Stimulated activated CD8-positive, alpha-beta memory T cell treated with anti-CD3 and anti-CD28 coated beads, Interleukin-12 subunit alpha, Interleukin-12 subunit beta, amount 100 ng/mL, for 24 hours (primary cell): ENCODE measurements around the gene RFNG.

Experiments used
- DNase-seq: peaks from one replicate; pipeline ENCODE4 v3.0.0-alpha.2; 2020; ENCODE audit errors: extremely low read depth

The RFNG gene

DNA sequence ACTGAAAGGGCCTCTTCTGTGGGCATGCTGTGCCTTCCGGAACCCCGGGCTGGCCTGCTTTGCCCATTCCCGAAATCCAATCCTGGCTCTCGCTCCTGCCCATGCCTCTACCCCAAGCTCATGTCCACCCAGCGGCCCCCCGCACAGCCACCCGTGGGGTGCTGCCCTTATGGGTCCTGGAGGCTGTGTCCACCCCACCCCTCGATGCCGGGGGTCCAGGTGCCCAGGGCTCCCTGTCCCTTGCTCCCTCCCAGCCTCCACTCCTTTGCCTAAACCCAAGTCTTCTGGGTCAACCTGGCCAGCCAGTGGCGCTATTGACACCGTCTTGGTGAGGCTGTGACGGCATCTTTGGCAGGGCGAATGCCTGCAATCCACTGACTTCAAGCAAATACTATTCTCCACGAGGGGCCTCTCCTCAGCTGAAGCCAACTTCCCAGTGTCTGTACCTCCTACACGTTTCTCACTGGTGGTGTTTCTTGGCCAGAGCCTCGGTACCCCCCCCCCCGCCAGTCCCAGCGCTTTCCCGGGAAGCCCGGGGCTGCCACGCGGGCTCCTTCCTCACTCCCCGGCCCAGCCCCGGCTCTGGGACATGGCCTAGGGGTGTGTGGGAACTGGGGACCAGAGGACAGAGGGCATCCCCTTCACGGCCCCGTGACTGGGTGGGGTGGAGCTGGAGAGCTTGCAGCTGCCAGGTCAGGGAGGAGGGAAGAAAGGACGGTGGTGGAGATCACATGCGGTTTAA is 26.2 kb upstream of the RFNG start:
- DNase-seq: no peak

DNA sequence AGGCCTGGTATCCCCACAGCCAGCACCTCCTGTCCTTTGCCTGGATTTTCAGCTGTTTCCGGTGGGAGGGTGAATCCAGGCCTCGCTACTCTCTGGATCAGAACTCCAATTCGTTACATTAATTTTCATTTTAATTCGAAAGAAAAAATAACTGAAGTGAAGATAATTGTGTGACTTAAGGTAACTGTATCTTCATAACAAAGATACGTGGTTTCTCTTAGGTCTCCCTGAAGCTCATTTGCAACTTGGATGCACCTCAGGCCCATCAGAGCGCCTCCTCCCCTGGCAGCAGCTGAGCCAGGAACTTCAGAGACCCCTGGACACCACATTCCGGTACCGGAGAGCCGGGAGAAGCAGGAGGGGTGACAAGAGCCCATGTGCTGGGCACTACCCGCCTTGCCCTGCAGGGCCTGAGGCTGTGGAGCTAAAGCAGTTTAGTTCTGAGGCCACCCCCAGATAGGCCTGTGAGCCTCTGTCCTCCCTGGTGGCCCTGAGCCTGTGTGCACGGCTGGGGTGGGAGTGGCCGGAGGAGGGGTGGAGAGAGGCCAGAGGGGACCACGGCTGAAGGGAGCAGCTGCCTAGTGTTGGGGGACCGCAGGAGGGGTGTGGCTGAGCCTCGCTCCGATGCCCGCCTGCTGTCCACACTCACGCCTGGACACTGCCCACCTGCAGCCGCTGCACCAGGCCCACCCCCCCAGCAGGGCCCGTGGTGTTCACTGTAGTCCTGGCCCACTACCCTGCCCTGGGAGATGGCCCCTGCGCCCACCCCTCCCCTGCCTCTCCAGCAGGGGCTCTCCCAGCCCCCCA is 25.4 kb upstream of the RFNG start:
- DNase-seq: no peak

DNA sequence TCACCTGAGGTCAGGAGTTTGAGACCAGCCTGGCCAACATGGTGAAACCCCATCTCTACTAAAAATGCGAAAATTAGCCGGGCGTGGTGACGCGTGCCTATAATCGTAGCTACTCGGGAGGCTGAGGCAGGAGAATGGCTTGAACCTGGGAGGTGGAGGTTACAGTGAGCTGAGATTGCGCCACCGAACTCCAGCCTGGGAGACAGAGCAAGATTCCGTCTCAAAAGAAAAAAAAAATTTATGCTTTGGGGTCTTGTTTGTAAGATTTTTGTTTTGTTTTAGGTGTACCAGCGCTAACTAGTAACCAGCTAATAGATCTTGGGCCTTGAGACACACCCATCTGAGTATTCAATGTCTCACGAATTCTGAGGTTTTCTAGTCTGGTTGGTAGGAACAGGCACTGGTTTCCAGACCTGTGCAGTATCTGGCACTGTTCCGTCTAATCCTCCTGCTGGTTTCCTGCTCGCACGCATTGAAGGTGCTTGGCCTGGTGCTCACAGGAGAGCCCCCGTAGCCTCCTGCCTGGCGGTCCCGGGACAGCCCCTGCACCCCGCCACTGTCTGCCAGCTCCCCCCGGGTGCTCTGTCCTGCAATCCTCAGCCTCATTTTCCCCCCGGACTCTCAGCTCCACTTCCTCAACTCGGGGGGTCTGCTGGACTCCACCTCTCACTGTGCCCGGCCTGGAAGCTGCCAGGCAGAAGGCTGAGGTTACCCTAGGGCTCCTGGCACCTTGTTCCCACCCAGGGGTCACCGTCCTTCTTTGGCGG is 24.6 kb upstream of the RFNG start:
- DNase-seq: no peak

DNA sequence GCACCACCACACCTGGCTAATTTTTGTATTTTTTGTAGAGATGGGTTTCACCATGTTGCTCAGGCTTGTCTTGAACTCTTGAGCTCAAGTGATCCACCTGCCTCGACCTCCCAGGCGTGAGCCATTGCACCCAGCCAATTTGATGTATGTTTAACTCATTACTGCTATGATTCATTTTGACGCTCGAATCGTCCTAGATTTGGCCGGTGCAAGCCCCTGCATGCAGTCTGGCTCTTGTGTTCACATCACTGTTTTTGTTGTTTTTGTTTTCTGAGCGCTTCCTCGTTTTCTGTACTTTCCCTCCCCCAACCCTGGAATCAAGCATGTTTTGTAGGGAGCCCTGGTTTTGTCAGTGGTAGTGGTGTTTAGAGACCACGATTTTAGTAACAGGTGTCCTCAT is 21.8 kb upstream of the RFNG start:
- DNase-seq: no peak

DNA sequence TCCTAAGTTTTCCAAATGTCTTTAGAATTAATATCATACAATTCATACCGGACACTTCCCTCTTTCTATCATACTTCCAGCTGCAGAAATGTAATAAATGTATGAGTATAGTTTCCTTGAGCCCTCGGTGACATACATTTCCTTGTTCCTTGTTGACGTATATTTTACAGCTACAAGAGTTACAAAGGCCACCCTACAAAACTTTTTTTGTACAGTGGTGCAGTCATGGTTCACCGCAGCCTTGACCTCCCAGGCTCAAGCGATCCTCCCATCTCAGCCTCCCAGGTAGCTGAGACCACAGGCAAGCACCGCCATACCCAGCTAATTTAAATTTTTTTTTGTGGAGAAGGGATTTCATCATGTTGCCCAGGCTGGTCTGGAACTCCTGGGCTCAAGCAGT is 21.2 kb upstream of the RFNG start:
- no peak for DNase-seq

DNA sequence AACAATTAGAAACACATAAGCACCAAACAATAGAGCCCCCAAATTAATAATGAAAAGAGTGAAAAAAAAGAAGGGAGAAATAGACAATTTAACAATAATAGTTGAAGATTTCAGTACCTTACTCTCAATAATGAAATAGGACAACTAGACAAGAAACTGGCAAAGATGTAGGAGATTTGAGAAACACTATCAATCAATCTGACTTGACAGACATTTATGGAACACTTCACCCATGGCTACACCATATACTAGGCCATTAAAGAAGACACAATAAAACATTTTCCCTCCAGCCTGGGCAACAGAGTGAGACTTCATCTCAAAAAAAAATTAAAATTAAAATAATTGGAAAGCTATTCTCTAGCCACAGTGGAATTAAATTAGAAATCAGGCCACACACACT is 19.0 kb upstream of the RFNG start:
- DNase-seq: no peak

DNA sequence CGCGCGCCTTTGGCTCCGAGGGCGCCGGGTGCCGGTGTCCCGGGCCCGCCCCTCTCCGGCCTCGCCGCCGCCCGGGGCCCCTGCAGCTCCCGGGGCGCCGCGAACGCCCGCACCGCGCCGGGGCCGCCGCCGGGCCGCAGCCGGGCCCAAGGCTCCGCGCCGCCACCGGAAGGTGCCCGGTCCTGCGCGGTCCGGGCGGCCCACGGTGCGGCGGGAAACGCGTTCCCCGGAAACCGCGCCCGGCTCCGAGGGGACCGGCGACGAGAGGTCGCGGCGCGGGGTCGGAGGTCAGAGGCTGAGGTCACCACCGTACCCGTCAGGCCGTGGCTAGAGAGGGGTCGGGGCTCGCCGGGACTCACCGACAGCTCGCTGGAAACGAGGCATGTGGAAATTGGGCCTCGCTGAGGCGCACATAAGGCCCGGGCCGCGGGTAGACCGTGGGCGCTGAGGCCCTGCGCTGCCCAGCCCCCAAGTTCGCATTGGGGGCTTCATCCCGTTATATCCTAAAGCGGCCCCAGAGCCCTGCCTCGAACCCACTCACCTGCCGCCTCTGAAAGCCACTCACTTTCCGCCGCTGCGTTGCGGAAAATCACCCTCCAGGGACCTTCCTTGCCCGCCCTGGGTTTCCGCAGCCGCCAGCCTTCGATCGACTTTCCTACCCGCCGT is 14.2 kb upstream of the RFNG start, which contains the start of gene DUS1L:
Gene DUS1L, minus strand, starts transcription at position 167 of the 666 bp plus-strand sequence. CDS start 745 bp downstream, outside the sequence.
- DNase-seq: peak; percentile 45

DNA sequence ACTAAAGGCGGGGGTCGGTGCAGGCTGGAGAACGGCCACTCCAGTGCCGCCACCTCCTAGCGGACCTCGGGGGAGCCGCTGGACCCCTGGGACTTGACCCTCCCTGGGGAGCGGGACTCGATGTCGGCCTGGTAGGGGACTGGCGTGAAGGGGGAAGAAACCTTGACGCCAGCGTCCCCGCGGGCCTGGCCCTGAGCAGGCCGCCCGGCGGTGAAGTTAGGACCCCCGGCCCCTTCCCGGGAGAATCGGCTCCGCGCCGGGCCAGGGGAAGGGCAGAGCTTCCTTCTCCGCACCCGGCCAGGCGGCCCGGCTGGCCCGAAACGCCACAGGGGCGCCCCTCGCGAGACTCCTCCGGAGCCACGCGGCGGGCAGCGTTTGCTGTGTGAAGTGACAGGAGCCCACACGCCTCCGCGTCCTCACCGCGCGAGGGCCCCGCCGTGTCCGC is 13.6 kb upstream of the RFNG start:
- DNase-seq: no peak

DNA sequence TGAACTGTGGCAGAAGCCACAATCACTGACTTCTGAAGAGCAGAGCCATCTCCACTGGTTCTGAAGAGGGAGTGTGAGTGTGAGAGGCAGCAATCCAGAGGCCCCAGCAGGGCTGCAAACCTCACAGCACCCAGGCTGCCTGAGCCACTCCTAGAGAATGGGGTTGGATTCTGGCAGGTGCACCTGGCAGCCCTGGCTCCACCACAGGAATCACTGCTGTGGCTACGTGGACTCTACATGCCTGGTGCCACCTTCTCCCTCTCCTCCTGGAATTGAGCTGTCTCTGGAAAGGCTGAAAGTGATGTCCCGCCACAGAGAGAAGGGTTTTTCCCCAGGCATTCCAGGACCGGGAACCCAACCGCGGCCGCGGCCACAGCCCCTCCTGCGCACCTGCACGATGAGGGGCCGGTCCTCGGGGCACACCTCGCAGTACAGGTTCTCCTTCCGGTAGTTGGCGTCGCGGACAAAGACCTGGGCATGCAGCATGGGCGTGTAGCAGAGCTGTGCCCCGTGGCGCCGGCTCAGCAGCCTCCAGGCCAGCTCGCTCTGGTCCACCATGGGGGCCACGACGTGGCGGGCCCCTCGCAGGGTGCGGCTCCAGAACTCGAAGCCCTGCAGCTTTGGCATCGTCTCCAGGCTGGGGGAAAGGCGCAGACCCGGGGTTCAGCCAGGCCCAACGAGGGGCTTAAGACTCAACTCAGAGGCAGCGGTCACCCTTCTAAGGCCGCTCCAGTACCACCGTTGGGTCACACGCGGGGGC is 13.0 kb upstream of the RFNG start:
- no peak for DNase-seq

DNA sequence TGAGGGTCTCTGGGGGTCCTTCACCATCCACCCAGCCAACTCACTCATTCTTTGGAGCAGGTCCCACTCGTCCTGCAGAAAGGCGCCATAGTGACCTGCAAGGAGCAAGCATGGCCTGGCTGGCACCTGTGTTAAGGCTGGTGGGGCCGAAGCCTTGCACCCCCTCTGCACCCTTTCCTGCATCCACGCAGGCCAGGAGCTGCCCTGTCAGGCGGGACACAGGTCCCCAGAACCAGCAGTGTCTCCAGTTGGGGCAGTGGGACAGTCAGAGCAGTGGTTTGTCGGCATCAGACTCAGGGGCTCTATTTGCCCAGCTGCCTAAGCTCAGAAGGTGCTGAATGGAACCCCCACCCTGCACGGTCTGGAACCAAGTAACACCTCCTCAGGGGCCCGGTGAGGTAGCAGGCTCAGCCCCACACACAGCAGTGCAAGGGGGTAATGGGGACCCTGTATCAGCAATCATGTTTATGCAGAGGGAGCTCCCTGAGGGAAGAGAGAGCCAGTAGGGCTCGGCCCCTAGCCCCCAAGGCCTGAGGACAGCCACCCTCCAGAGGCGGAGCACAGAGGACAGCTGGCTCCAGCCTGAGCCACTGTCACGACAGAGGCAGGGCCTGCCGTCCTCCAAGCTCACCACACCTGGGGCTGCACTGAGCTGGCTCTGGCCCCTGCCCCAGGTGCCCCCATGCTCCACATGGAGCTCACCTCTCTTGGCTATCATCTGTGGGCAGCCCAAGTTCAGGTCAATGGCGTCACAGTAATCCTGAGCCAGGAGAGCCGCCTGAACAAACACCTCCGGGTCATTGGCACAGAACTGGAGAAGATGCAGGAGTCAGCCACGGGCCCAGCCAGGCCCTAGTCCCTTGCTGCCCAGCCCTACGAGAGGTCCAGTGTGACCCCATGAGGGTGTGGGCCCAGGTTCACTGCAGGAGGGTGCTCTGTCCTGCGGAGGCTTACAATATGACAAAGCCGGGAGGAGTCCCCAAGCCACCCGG is 12.1 kb upstream of the RFNG start:
- no peak for DNase-seq

DNA sequence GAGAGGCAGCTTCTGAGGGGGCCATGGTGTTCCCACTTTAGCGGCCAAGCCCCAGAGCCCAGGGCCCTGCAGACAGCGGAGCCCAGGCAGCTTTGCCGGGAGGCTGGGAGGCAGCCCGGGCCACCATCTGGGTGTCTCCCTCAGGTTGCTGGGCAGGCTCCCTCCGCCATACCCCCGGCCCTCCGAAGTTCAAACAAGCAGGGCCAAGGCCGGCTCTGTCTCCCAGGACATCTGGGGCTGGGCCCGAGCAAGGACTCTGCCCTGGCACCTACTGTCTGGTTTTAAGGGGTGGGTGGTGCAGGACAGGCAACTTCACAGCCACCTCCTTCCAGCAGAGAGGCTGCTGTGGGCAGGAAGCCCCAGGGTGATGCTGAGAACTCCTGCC is 11.4 kb upstream of the RFNG start:
- no peak for DNase-seq

DNA sequence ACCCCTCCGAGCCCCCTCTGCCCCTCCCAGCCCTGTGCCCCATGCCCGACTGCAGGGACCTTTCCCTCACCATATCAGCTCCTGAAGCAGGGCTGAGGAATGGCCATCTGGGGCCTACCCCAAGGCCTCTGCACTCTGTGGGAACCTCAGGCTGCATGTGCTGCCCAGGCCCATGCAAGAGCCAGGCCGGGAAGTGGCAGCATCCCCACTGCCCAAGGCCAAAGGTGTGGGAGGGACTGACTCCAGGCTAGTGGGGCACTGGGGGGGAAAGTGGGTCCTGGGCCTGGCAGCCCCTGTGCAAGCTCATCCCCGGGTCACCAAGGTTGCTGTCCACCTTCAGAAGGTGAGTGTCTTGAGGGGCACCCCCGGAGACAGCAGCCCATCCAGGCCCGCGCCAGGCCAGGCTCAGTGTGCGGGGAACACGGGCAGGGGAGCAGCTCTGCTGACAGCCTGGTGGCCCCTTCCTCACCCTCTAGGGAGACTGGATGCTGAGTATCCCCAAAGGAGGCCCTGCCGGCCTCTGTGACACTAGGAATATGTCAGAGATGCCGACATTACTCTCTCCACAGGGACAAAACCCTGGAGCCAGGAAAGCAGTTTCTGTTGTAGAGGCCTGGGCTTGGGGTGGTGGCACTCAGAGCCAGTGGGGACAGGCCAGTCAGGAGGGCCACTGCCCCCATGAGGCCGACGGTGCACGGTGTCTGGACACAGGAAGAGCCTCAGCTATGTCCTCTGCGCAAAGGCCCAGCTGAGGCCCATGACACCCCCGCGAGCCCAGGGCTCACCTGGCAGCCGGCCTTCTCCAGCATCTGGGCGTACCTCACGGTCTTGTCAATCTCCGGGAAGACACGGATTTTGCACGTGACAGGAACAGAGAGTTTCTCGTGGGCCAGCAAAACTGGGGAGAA is 10.7 kb upstream of the RFNG start:
- DNase-seq: no peak

DNA sequence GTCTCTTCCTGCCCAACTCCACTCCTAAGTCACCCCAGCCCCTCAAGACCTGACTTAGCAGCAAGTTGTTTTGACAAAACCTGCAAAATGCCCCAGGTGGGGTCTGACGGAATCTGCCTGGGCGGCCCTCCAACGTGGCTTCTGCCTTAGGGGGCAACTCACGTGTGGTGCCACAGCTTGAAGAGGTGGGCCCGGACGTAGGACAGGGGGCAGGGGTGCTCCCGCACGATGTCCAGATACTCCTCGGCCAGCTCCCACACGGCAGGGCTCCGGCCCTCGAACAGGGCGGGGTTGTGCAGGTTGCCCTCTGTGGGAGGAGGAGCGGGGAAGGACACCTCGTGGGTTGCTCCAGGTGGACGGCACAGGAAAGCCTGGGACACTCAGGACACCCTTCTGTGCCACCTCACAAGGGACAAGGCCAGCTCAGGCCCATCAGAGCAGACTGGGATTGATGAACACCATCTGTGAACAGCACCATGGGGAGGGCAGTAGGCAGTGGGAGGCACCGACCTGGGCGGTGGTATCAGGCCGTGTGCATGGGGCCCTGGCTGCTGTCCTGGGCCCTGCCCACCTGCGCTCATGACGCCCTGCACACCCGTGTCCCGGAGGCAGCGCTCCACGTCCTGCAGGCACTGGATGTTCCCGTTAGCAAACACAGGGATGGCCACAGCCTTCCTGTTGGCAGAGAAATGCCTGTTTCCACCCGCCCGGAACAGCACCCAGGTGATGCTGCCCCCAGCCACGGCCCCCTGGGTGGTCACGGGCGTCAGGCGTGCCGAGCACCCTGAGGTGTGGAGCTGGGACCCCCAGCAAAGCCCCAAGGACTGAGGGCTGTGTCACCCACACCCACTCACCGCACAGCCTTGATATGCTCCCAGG is 9.7 kb upstream of the RFNG start:
- no peak for DNase-seq

DNA sequence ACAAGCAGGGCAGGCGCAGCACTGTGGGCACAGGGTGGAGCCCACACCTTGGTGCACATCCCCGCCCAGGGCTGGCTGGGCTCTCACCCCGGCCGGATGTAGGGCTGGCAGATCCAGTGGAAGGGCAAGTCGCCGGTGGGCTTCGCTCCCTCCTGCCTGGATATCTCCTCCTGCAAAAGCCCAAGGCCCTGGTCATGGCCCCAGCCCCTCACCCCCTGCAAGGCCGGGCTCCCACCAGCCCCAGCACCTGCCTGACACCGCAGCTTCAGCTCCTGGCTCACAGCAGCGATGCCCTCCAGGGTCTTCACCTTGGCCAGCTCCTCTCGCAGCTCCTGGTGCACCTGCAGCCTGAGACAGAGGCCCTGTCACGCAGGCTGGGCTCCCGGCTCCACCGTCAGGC is 9.0 kb upstream of the RFNG start:
- no peak for DNase-seq

DNA sequence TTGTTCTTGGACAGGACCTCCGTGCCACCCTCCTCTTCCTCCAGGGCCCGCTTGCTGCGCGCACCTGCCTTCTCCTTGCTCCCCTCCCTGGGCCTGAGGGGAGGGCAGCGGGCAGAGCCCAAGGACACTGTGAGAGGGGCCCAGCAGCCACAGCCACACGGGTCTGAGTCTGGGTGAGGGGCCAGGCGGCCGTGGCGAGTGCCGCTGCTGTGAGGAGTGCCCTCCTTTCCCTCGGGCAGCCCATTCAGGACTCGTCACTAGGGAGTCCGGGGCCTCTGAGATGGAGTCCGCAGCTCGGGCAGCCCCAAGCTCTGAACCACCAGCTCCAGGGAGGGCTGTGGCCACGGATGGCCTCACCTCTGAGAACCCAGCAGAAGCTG is 8.4 kb upstream of the RFNG start:
- DNase-seq: no peak

DNA sequence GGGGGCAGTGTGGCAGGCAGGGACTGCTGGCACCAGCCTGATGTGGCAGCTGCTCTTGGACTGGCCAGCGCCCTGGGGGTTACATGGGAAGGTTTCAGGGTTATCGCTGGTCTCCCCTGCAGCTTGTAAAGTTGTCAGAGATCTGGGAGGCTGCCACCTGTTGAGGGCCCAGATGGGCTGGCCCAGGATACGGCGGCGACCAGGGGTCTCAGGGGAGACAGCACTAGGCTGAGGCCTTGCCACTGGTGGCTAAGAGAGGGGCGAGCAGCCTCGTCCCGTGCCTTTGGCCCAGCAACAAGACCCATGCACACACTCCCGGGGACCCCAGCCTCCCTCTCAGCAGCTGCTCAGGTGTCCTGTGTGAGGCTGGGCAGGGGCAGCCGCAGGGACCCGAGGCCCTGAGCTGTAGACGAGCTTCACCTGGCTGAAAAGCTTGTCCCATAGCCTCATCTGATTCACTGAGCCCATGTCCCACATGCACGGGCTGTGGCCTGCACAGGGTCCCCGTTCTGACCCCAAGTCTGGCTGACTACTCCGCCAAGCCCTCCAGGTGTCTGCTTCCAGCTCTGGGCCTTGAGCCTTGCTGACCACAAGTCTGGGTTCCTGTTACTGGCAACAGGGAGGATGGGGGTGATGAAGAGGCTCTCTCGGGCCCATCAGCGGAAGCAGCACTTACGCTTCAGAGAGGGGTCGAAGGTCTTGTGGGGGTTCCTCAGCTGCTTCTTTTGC is 7.8 kb upstream of the RFNG start:
- DNase-seq: no peak

DNA sequence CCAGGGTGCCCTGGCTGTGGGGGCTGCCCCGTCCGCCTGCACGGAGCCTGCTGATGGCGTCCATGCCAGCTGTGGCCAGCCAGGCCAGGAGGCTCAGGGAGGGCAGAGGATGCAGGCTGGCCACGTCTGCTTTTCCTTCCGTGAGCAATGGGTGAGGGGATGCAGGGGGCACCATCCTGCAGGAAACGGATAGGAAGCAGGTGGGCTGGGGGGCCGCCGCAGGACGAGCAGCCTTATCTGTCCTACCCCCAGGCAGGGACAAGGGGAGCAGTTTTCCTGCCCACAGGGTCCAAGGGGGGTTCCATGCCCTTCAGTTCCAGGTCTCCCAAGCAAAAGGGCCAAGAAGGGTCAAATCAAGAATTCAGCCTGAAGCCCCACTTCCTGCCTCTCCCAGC is 7.2 kb upstream of the RFNG start:
- no peak for DNase-seq
